Activated T-cell treated with anti-CD3 and anti-CD28 coated beads, Interleukin-2, amount 50 U/mL, for 4 hours (primary cell): ENCODE measurements around the gene LYPLA2. TPM values are rescaled to one million over a fixed set of nuclear protein-coding genes. Genes with fewer than 3 reads are reported as not detected.
"Not testable (repeated sequence)": the region's sequence is repeated elsewhere in the genome, so short reads cannot be mapped to it uniquely, and the experiment has no call there.

Experiments used
- ATAC-seq, 2 donors: fragments of 200-7000 bp; cut with Tn5 transposase; one replicate each; pipeline ENCODE4 v1.10.0; 2021
- DNase-seq: peaks from one replicate; pipeline ENCODE4 v3.0.0-alpha.2; 2020
- H3K27me3 Mint-ChIP-seq: one replicate; pipeline ENCODE4 v1.8.0; 2021; ENCODE audit warnings: low read depth, mixed read lengths
- H3K36me3 Mint-ChIP-seq: one replicate; pipeline ENCODE4 v1.8.0; 2022; ENCODE audit warnings: mixed read lengths; ENCODE audit not compliant: insufficient read depth
- H3K4me1 Mint-ChIP-seq: one replicate; pipeline ENCODE4 v1.8.0; 2021; ENCODE audit warnings: low read depth, mixed read lengths
- H3K4me3 Mint-ChIP-seq: one replicate; pipeline ENCODE4 v1.8.0; 2021; ENCODE audit warnings: mild to moderate bottlenecking, moderate library complexity, mixed read lengths
- H3K9me3 Mint-ChIP-seq: one replicate; pipeline ENCODE4 v1.8.0; 2021; ENCODE audit warnings: mixed read lengths
- total RNA-seq, 3 donors: library from RNA; stranded (reverse); gene quantifications; one replicate each; pipeline ENCODE4 v1.2.1, GENCODE V29; 2021

Gene LYPLA2
- total RNA-seq, 3 donors from 2014 or later = 132 to 146 (median 134) TPM

GRCh38 chr1:23768733-23769132 is 22.2 kb upstream of the LYPLA2 start:
- Mint-ChIP-seq H3K9me3 (no peaks in the 10 kb centered on the region), H3K36me3 (no peaks in the 10 kb centered on the region), H3K4me3 (no peak overlapping the region), H3K27me3 (no peaks in the 10 kb centered on the region), H3K4me1 (peaks cover 2% of the 10 kb centered on the region)
- ATAC-seq = no peak
- no peak for DNase-seq

- Mint-ChIP-seq H3K36me3 (no peaks in the 10 kb centered on the region), H3K27me3 (no peaks in the 10 kb centered on the region), H3K4me3 (no peak overlapping the region), H3K4me1 (peaks cover 12% of the 10 kb centered on the region), H3K9me3 (no peaks in the 10 kb centered on the region)
- DNase-seq (peak; percentile 85), ATAC-seq (peak; percentile 94 to 98)
Observed at GRCh38 chr1:23772049-23772853, 18.7 kb upstream of the LYPLA2 start.

GRCh38 chr1:23772854-23773242 is 18.1 kb upstream of the LYPLA2 start:
- Mint-ChIP-seq H3K4me1 (peaks cover 15% of the 10 kb centered on the region), H3K36me3 (no peaks in the 10 kb centered on the region), H3K9me3 (no peaks in the 10 kb centered on the region), H3K27me3 (no peaks in the 10 kb centered on the region), H3K4me3 (no peak overlapping the region)
- ATAC-seq = no peak
- no peak for DNase-seq

- Mint-ChIP-seq H3K36me3 (no peaks in the 10 kb centered on the region), H3K4me1 (peaks cover 22% of the 10 kb centered on the region), H3K4me3 (no peak overlapping the region), H3K9me3 (no peaks in the 10 kb centered on the region), H3K27me3 (no peaks in the 10 kb centered on the region)
- DNase-seq (no peak), ATAC-seq (no peak)
Observed at GRCh38 chr1:23774174-23774880, 16.6 kb upstream of the LYPLA2 start.

GRCh38 chr1:23776217-23776616 is 14.7 kb upstream of the LYPLA2 start:
- no peaks in the 10 kb centered on the region for H3K27me3 Mint-ChIP-seq
- H3K9me3 Mint-ChIP-seq = no peaks in the 10 kb centered on the region
- DNase-seq (no peak), ATAC-seq (no peak)
- peaks cover 34% of the 10 kb centered on the region for H3K4me1 Mint-ChIP-seq
- no peak overlapping the region for H3K4me3 Mint-ChIP-seq
- H3K36me3 Mint-ChIP-seq = peaks cover 5% of the 10 kb centered on the region

GRCh38 chr1:23777979-23778814 is 12.7 kb upstream of the LYPLA2 start, which contains the start of gene PITHD1:
Gene PITHD1, plus strand, starts transcription at chr1:23778418. Its CDS starts 98 bp downstream, at chr1:23778516.
- Mint-ChIP-seq H3K9me3 (no peaks in the 10 kb centered on the region), H3K27me3 (no peaks in the 10 kb centered on the region), H3K36me3 (peaks cover 12% of the 10 kb centered on the region), H3K4me3 (peak within 1 kb of the TSS; percentile 85), H3K4me1 (peaks cover 35% of the 10 kb centered on the region)
- ATAC-seq (peak; percentile 90 to 91), DNase-seq (peak; percentile 69)

GRCh38 chr1:23779826-23780371 is 11.0 kb upstream of the LYPLA2 start:
- DNase-seq (no peak), ATAC-seq (peak; percentile 24 to 25)
- H3K27me3 Mint-ChIP-seq = no peaks in the 10 kb centered on the region
- no peaks in the 10 kb centered on the region for H3K9me3 Mint-ChIP-seq
- peak overlapping the region; percentile 85 for H3K4me3 Mint-ChIP-seq
- H3K4me1 Mint-ChIP-seq = peaks cover 35% of the 10 kb centered on the region
- peaks cover 15% of the 10 kb centered on the region for H3K36me3 Mint-ChIP-seq

GRCh38 chr1:23783141-23783540 is 7.8 kb upstream of the LYPLA2 start:
- peaks cover 40% of the 10 kb centered on the region for H3K36me3 Mint-ChIP-seq
- H3K4me3 Mint-ChIP-seq, H3K9me3 Mint-ChIP-seq, ATAC-seq, DNase-seq, H3K27me3 Mint-ChIP-seq: not testable (repeated sequence)
- H3K4me1 Mint-ChIP-seq = peaks cover 19% of the 10 kb centered on the region

GRCh38 chr1:23784846-23785245 is 6.1 kb upstream of the LYPLA2 start:
- DNase-seq (no peak), ATAC-seq (no peak)
- Mint-ChIP-seq H3K4me3 (no peak overlapping the region), H3K36me3 (peaks cover 40% of the 10 kb centered on the region), H3K4me1 (peaks cover 10% of the 10 kb centered on the region), H3K27me3 (no peaks in the 10 kb centered on the region), H3K9me3 (no peaks in the 10 kb centered on the region)

GRCh38 chr1:23787701-23788100 is 3.2 kb upstream of the LYPLA2 start:
- ATAC-seq (no peak), DNase-seq (no peak)
- peaks cover 19% of the 10 kb centered on the region for H3K4me1 Mint-ChIP-seq
- peaks cover 28% of the 10 kb centered on the region for H3K36me3 Mint-ChIP-seq
- H3K9me3 Mint-ChIP-seq = no peaks in the 10 kb centered on the region
- H3K4me3 Mint-ChIP-seq = no peak overlapping the region
- no peaks in the 10 kb centered on the region for H3K27me3 Mint-ChIP-seq

GRCh38 chr1:23788695-23789094 is 2.2 kb upstream of the LYPLA2 start:
- Mint-ChIP-seq H3K27me3 (no peaks in the 10 kb centered on the region), H3K36me3 (peaks cover 28% of the 10 kb centered on the region), H3K4me1 (peaks cover 22% of the 10 kb centered on the region), H3K4me3 (no peak overlapping the region), H3K9me3 (no peaks in the 10 kb centered on the region)
- no peak for ATAC-seq
- no peak for DNase-seq

GRCh38 chr1:23791516-23792047 is 637 bp downstream of the LYPLA2 start:
- peak; percentile 32 to 41 for ATAC-seq
- Mint-ChIP-seq H3K27me3 (no peaks in the 10 kb centered on the region), H3K36me3 (peaks cover 16% of the 10 kb centered on the region), H3K9me3 (no peaks in the 10 kb centered on the region), H3K4me1 (peaks cover 22% of the 10 kb centered on the region), H3K4me3 (peak overlapping the region; percentile 96)
- no peak for DNase-seq

- peaks cover 22% of the 10 kb centered on the region for H3K4me1 Mint-ChIP-seq
- no peak for DNase-seq
- no peaks in the 10 kb centered on the region for H3K27me3 Mint-ChIP-seq
- no peaks in the 10 kb centered on the region for H3K9me3 Mint-ChIP-seq
- no peak for ATAC-seq
- H3K36me3 Mint-ChIP-seq = peaks cover 12% of the 10 kb centered on the region
- peak overlapping the region; percentile 96 for H3K4me3 Mint-ChIP-seq
Observed at GRCh38 chr1:23792151-23792945, 1.4 kb downstream of the LYPLA2 start.
